ENCODE measurements around the gene KCMF1.

DNA sequence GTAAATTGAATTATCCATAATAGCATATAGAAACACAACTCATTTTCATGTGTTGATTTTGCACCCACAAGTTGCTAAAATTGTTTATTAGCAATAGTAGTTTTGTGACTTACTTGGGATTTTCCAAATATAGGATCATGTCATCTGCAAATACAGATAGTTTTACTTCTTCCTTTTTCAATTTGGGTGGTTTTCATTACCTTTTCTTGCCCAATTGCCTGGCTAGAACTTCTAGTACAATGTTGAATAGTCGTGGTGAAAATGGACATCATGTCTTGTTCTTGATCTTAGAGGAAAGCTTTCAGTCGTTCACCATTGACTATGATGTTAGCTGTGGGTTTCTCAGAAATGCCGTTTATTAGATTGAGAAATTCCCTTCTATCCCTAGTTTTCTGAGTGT lies 102.1 kb downstream of the KCMF1 start:
- TF ChIP-seq POLR2A (IDR thresholded peaks at IDR 0.05), result no peak
- TF ChIP-seq, protein P1, sequence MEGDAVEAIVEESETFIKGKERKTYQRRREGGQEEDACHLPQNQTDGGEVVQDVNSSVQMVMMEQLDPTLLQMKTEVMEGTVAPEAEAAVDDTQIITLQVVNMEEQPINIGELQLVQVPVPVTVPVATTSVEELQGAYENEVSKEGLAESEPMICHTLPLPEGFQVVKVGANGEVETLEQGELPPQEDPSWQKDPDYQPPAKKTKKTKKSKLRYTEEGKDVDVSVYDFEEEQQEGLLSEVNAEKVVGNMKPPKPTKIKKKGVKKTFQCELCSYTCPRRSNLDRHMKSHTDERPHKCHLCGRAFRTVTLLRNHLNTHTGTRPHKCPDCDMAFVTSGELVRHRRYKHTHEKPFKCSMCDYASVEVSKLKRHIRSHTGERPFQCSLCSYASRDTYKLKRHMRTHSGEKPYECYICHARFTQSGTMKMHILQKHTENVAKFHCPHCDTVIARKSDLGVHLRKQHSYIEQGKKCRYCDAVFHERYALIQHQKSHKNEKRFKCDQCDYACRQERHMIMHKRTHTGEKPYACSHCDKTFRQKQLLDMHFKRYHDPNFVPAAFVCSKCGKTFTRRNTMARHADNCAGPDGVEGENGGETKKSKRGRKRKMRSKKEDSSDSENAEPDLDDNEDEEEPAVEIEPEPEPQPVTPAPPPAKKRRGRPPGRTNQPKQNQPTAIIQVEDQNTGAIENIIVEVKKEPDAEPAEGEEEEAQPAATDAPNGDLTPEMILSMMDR (IDR thresholded peaks at IDR 0.05), result no peak

Data from adrenal gland (tissue), 5 donors.